ENCODE measurements around the gene ARHGEF12.

The ARHGEF12 gene

GRCh38 chr11:120424185-120424969, 88.2 kb downstream of the ARHGEF12 start:
- FAIRE-seq = no peak
- no peak for DNase-seq (ENCODE audit: low spot score)

GRCh38 chr11:120424970-120425332, 88.7 kb downstream of the ARHGEF12 start:
- DNase-seq (ENCODE audit: low spot score) = no peak
- no peak for FAIRE-seq

GRCh38 chr11:120425527-120425926, 89.3 kb downstream of the ARHGEF12 start:
- FAIRE-seq (no peak), DNase-seq (ENCODE audit: low spot score) (no peak)

GRCh38 chr11:120430146-120430545, 93.9 kb downstream of the ARHGEF12 start:
- no peak for FAIRE-seq
- no peak for DNase-seq (ENCODE audit: low spot score)

- FAIRE-seq (no peak), DNase-seq (ENCODE audit: low spot score) (peak; percentile 40)
These were observed 95.4 kb downstream of the ARHGEF12 start for GRCh38 chr11:120431633-120432032.

- no peak for FAIRE-seq
- DNase-seq (ENCODE audit: low spot score) = peak; percentile 62
These were observed 96.1 kb downstream of the ARHGEF12 start for GRCh38 chr11:120432056-120433018.

GRCh38 chr11:120441592-120441991, 105.4 kb downstream of the ARHGEF12 start:
- FAIRE-seq (no peak), DNase-seq (ENCODE audit: low spot score) (no peak)

GRCh38 chr11:120442031-120442430, 105.8 kb downstream of the ARHGEF12 start:
- DNase-seq (ENCODE audit: low spot score) (no peak), FAIRE-seq (no peak)

- FAIRE-seq = no peak
These were observed 110.6 kb downstream of the ARHGEF12 start for GRCh38 chr11:120446802-120447201.

GRCh38 chr11:120448240-120448639, 112.0 kb downstream of the ARHGEF12 start:
- DNase-seq (ENCODE audit: low spot score) = no peak
- no peak for FAIRE-seq

More at GRCh38 chr11:120446802-120447201, 110.6 kb downstream of the ARHGEF12 start:
- no peak for DNase-seq (ENCODE audit: low spot score)

GRCh38 chr11:120455487-120455886, 119.3 kb downstream of the ARHGEF12 start:
- FAIRE-seq (no peak), DNase-seq (ENCODE audit: low spot score) (no peak)

GRCh38 chr11:120457996-120458395, 121.8 kb downstream of the ARHGEF12 start:
- FAIRE-seq = no peak
- DNase-seq (ENCODE audit: low spot score) = no peak

GRCh38 chr11:120462825-120463224, 126.6 kb downstream of the ARHGEF12 start:
- no peak for DNase-seq (ENCODE audit: low spot score)
- FAIRE-seq = no peak

- FAIRE-seq (no peak), DNase-seq (ENCODE audit: low spot score) (no peak)
These were observed 129.8 kb downstream of the ARHGEF12 start for GRCh38 chr11:120465921-120466534.

GRCh38 chr11:120467627-120468026, 131.4 kb downstream of the ARHGEF12 start:
- FAIRE-seq = no peak

GRCh38 chr11:120471131-120471530, 134.9 kb downstream of the ARHGEF12 start:
- no peak for DNase-seq (ENCODE audit: low spot score)
- FAIRE-seq = no peak

More at GRCh38 chr11:120467627-120468026, 131.4 kb downstream of the ARHGEF12 start:
- DNase-seq (ENCODE audit: low spot score) = no peak

- DNase-seq (ENCODE audit: low spot score) = no peak
- FAIRE-seq = no peak
These were observed 135.8 kb downstream of the ARHGEF12 start for GRCh38 chr11:120471994-120472393.

- no peak for FAIRE-seq
- no peak for DNase-seq (ENCODE audit: low spot score)
These were observed 137.3 kb downstream of the ARHGEF12 start for GRCh38 chr11:120473503-120473902.

GRCh38 chr11:120482149-120482548, 145.9 kb downstream of the ARHGEF12 start:
- no peak for FAIRE-seq
- no peak for DNase-seq (ENCODE audit: low spot score)

GRCh38 chr11:120484722-120485121, 148.5 kb downstream of the ARHGEF12 start:
- DNase-seq (ENCODE audit: low spot score) = no peak
- FAIRE-seq = no peak

GRCh38 chr11:120486138-120486537, 149.9 kb downstream of the ARHGEF12 start:
- FAIRE-seq = no peak

GRCh38 chr11:120489799-120490198, 153.6 kb downstream of the ARHGEF12 start:
- FAIRE-seq (no peak), DNase-seq (ENCODE audit: low spot score) (no peak)

More at GRCh38 chr11:120486138-120486537, 149.9 kb downstream of the ARHGEF12 start:
- no peak for DNase-seq (ENCODE audit: low spot score)
